Mesothelial cell of epicardium (in vitro differentiated cells): ENCODE measurements around the gene SDC1. TPM values are rescaled to one million over a fixed set of nuclear protein-coding genes. Genes with fewer than 3 reads are reported as not detected.

ENCODE experiments used
- DNase-seq, 2 experiments: peaks; one replicate each; pipeline ENCODE4 v3.0.0; 2021; ENCODE audit warnings: low spot score in 2 of 2; ENCODE audit not compliant: unreplicated experiment in 2 of 2
- H3K27ac Mint-ChIP-seq: 2 replicates; pipeline ENCODE4 v1.8.0; 2021; ENCODE audit warnings: mixed read lengths
- H3K27me3 Mint-ChIP-seq: 2 replicates; pipeline ENCODE4 v1.8.0; 2021; ENCODE audit warnings: low read depth, mixed read lengths
- H3K36me3 Mint-ChIP-seq: 2 replicates; pipeline ENCODE4 v1.8.0; 2021; ENCODE audit warnings: mixed read lengths
- H3K4me1 Mint-ChIP-seq: 2 replicates; pipeline ENCODE4 v1.8.0; 2021; ENCODE audit warnings: mixed read lengths
- H3K4me3 Mint-ChIP-seq: 2 replicates; pipeline ENCODE4 v1.8.0; 2021; ENCODE audit warnings: mild to moderate bottlenecking, moderate library complexity, mixed read lengths
- H3K9me3 Mint-ChIP-seq: 2 replicates; pipeline ENCODE4 v1.8.0; 2021; ENCODE audit warnings: mixed read lengths
- CTCF ChIP-seq: fragments of 200-600 bp; sonication (generic); IDR thresholded peaks from one replicate; pipeline ENCODE4 v1.5.0; 2021; ENCODE audit warnings: antibody characterized with exemption; ENCODE audit not compliant: unreplicated experiment
- total RNA-seq: library from RNA; stranded (reverse); gene quantifications from 3 replicates; pipeline ENCODE4 v1.2.1, GENCODE V29; 2021

The SDC1 gene
- total RNA-seq, 1 donor from 2014 or later: 50.7 TPM

- Mint-ChIP-seq H3K27ac (no peak overlapping the region), H3K9me3 (no peaks in the 10 kb centered on the region), H3K4me3 (no peak overlapping the region), H3K36me3 (no peaks in the 10 kb centered on the region), H3K4me1 (peaks cover 5% of the 10 kb centered on the region), H3K27me3 (no peaks in the 10 kb centered on the region)
- TF ChIP-seq CTCF: no peak
- no peak for DNase-seq
Measured at GRCh38 chr2:20179755-20180594, 45.0 kb downstream of the SDC1 start.

GRCh38 chr2:20179466-20179754 is 45.5 kb downstream of the SDC1 start:
- no peak for DNase-seq
- Mint-ChIP-seq H3K4me1 (peaks cover 3% of the 10 kb centered on the region), H3K27me3 (no peaks in the 10 kb centered on the region), H3K9me3 (no peaks in the 10 kb centered on the region), H3K36me3 (no peaks in the 10 kb centered on the region), H3K27ac (no peak overlapping the region), H3K4me3 (no peak overlapping the region)
- no peak for TF ChIP-seq CTCF

GRCh38 chr2:20178666-20179465 is 46.1 kb downstream of the SDC1 start:
- H3K9me3 Mint-ChIP-seq: no peaks in the 10 kb centered on the region
- no peak overlapping the region for H3K27ac Mint-ChIP-seq
- no peak for DNase-seq
- no peaks in the 10 kb centered on the region for H3K27me3 Mint-ChIP-seq
- no peaks in the 10 kb centered on the region for H3K4me1 Mint-ChIP-seq
- H3K4me3 Mint-ChIP-seq: no peak overlapping the region
- TF ChIP-seq CTCF: no peak
- no peaks in the 10 kb centered on the region for H3K36me3 Mint-ChIP-seq

GRCh38 chr2:20178249-20178607 is 46.7 kb downstream of the SDC1 start:
- Mint-ChIP-seq H3K36me3 (no peaks in the 10 kb centered on the region), H3K27me3 (no peaks in the 10 kb centered on the region)

GRCh38 chr2:20177556-20178248 is 47.2 kb downstream of the SDC1 start:
- no peak for TF ChIP-seq CTCF
- H3K4me3 Mint-ChIP-seq: no peak overlapping the region
- no peak overlapping the region for H3K27ac Mint-ChIP-seq
- no peak for DNase-seq
- no peaks in the 10 kb centered on the region for H3K9me3 Mint-ChIP-seq
- no peaks in the 10 kb centered on the region for H3K36me3 Mint-ChIP-seq
- H3K4me1 Mint-ChIP-seq: peaks cover 4% of the 10 kb centered on the region
- no peaks in the 10 kb centered on the region for H3K27me3 Mint-ChIP-seq

More at GRCh38 chr2:20178249-20178607, 46.7 kb downstream of the SDC1 start:
- Mint-ChIP-seq H3K4me1 (no peaks in the 10 kb centered on the region), H3K4me3 (no peak overlapping the region), H3K9me3 (no peaks in the 10 kb centered on the region), H3K27ac (no peak overlapping the region)
- no peak for DNase-seq
- no peak for TF ChIP-seq CTCF
